Spleen (tissue), 11 donors: ENCODE data around the gene PHLDB1. TPM values are rescaled to one million over a fixed set of nuclear protein-coding genes. Genes with fewer than 3 reads are reported as not detected.

Source experiments
- DNase-seq: peaks from one replicate; pipeline ENCODE4 v3.0.0-alpha.2; 2020
- H3K27ac ChIP-seq, 8 donors: fragments of 200-600 bp; sonication (generic) in 7 of 8; 1 replicate in 4 of 8; 2 replicates in 4 of 8; pipeline versions ENCODE4 v1.5.0 to v1.8.0; 2016 to 2021; ENCODE audit warnings: inconsistent platforms in 4 of 8, mild to moderate bottlenecking in 4 of 8, moderate library complexity in 1 of 8
- H3K27me3 ChIP-seq, 7 donors: fragments of 200-600 bp; sonication (generic) in 6 of 7; replicated peaks in 1 of 7; 1 replicate in 4 of 7; 2 replicates in 3 of 7; pipeline versions ENCODE4 v1.5.0 to v1.8.0; 2016 to 2021; ENCODE audit warnings: inconsistent platforms in 3 of 7, mild to moderate bottlenecking in 1 of 7
- H3K36me3 ChIP-seq, 6 donors: fragments of 200-600 bp; sonication (generic) in 5 of 6; 1 replicate in 4 of 6; 2 replicates in 2 of 6; pipeline versions ENCODE4 v1.5.0 to v1.8.0; 2016 to 2021; ENCODE audit warnings: inconsistent platforms in 2 of 6
- H3K4me1 ChIP-seq, 6 donors: fragments of 200-600 bp; sonication (generic) in 5 of 6; 1 replicate in 3 of 6; 2 replicates in 3 of 6; pipeline versions ENCODE4 v1.5.0 to v1.8.0; 2016 to 2021; ENCODE audit warnings: inconsistent platforms in 3 of 6
- H3K4me3 ChIP-seq, 8 donors: fragments of 200-600 bp; sonication (generic) in 7 of 8; 1 replicate in 4 of 8; 2 replicates in 4 of 8; pipeline versions ENCODE4 v1.5.0 to v1.8.0; 2016 to 2021; ENCODE audit warnings: inconsistent platforms in 4 of 8, mild to moderate bottlenecking in 4 of 8, moderate library complexity in 2 of 8
- H3K9me3 ChIP-seq, 8 donors: fragments of 200-600 bp; sonication (generic) in 7 of 8; 1 replicate in 4 of 8; 2 replicates in 4 of 8; pipeline versions ENCODE4 v1.5.0 to v1.8.0; 2016 to 2021; ENCODE audit warnings: inconsistent platforms in 4 of 8
- POLR2A ChIP-seq, 3 donors: fragments of 450-650 bp; IDR thresholded peaks; one replicate each; pipeline ENCODE4 v1.5.1; 2017; ENCODE audit warnings: antibody characterized with exemption in 3 of 3, mild to moderate bottlenecking in 1 of 3
- POLR2AphosphoS5 ChIP-seq, 3 donors: sonication (generic); formaldehyde crosslinking; IDR thresholded peaks; one replicate each; pipeline ENCODE4 v1.5.1; 2017; ENCODE audit warnings: antibody characterized with exemption in 3 of 3
- WGBS, 5 donors: extraction: QIAGEN DNeasy Blood & Tissue Kit in 3 of 5; methylation state at CpG; one replicate each; pipeline versions ENCODE4 v1.1.5 to v1.1.7; 2013 to 2018; 5-methylcytosine and 5-hydroxymethylcytosine counted together
- intact Hi-C: fragments of 100-400 bp; cut with DNase I; formaldehyde crosslinking; loops from one replicate; pipeline ENCODE4 v1.15.0; 2023; ENCODE audit warnings: low total_unique reads
- polyA plus RNA-seq, 3 donors: library from polyadenylated mRNA; stranded (reverse); fragments of 200-250 nt; gene quantifications; one replicate each; pipeline ENCODE4 v1.2.1, GENCODE V29; 2013
- total RNA-seq, 7 donors: library from RNA; depleted of rRNA in 3 of 7; stranded (reverse); fragments of >200 nt in 3 of 7; fragmentation: NEBNext Ultra II Directional in 4 of 7; extraction: Animal tissue kit (Norgen Biotek cat#: 25700) in 4 of 7; gene quantifications; one replicate each; pipeline versions ENCODE4 v1.1.0 to v1.2.1, GENCODE V29; 2016 to 2021
- TF ChIP-seq, protein P1 (sequence below), 11 experiments: fragments of 200-600 bp in 7 of 11; fragments of 450-650 bp in 4 of 11; sonication (generic) in 4 of 11; IDR thresholded peaks in 8 of 11; conservative IDR thresholded peaks in 3 of 11; 1 replicate in 7 of 11; 2 replicates in 4 of 11; pipeline versions ENCODE4 v1.4.0 to v1.8.0; 2016 to 2021; ENCODE audit warnings: antibody characterized with exemption in 11 of 11, inconsistent platforms in 4 of 11, mild to moderate bottlenecking in 1 of 11
- donor health status: healthy with polysubstance abuse.
- donor health status: DM: no; HTN: no; CAD: no; lungs with moderate emphysema.
- donor health status: DM: no; HTN: no; CAD: no.
- donor health status: Bipolar disorder and iron deficiency.
- donor health status: healthy.
- donor health status: DM: no; HTN: no; CAD: no.
- donor health status: DM: yes; HTN: yes; CAD: no.

The PHLDB1 gene
- total and polyA plus RNA-seq, 10 donors: 13.0 to 162 (median 69.9) TPM

- Histone ChIP-seq H3K4me1 (peaks cover 3 to 28% (median 15%) of the 10 kb centered on the region in 6 donors), H3K27ac (no peak overlapping the region), H3K4me3 (no peak overlapping the region), H3K9me3 (no peaks in the 10 kb centered on the region), H3K36me3 (peaks cover 0 to 73% (median 17%) of the 10 kb centered on the region in 6 donors), H3K27me3 (peaks cover 0 to 17% (median 0%) of the 10 kb centered on the region in 7 donors)
- TF ChIP-seq POLR2AphosphoS5 (IDR thresholded peaks at IDR 0.05): no peak
- TF ChIP-seq, protein P1, sequence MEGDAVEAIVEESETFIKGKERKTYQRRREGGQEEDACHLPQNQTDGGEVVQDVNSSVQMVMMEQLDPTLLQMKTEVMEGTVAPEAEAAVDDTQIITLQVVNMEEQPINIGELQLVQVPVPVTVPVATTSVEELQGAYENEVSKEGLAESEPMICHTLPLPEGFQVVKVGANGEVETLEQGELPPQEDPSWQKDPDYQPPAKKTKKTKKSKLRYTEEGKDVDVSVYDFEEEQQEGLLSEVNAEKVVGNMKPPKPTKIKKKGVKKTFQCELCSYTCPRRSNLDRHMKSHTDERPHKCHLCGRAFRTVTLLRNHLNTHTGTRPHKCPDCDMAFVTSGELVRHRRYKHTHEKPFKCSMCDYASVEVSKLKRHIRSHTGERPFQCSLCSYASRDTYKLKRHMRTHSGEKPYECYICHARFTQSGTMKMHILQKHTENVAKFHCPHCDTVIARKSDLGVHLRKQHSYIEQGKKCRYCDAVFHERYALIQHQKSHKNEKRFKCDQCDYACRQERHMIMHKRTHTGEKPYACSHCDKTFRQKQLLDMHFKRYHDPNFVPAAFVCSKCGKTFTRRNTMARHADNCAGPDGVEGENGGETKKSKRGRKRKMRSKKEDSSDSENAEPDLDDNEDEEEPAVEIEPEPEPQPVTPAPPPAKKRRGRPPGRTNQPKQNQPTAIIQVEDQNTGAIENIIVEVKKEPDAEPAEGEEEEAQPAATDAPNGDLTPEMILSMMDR (IDR thresholded peaks at IDR 0.05 in 8 of 11, conservative IDR thresholded peaks at IDR 0.05 in 3 of 11): no peak
- no peak for TF ChIP-seq POLR2A (IDR thresholded peaks at IDR 0.05)
- intact Hi-C loops: no loop called here
- no peak for DNase-seq
- WGBS, 5 donors: 74 to 92% (median 85%) methylated on average over 6 to 7 of the region's 7 CpGs
Observed at GRCh38 chr11:118655486-118656190, 48.2 kb downstream of the PHLDB1 start.

- DNase-seq: no peak
- Histone ChIP-seq H3K27ac (no peak overlapping the region), H3K4me3 (no peak overlapping the region), H3K27me3 (peaks cover 0 to 17% (median 0%) of the 10 kb centered on the region in 7 donors), H3K4me1 (peaks cover 3 to 28% (median 15%) of the 10 kb centered on the region in 6 donors), H3K9me3 (no peaks in the 10 kb centered on the region), H3K36me3 (peaks cover 0 to 63% (median 11%) of the 10 kb centered on the region in 6 donors)
- no peak for TF ChIP-seq POLR2AphosphoS5 (IDR thresholded peaks at IDR 0.05)
- TF ChIP-seq, protein P1 (IDR thresholded peaks at IDR 0.05 in 8 of 11, conservative IDR thresholded peaks at IDR 0.05 in 3 of 11): no peak
- 92 to 98% (median 94%) methylated on average over 5 of the region's 5 CpGs for WGBS, 5 donors
- intact Hi-C loops: no loop called here
Observed at GRCh38 chr11:118656563-118657165, 49.2 kb downstream of the PHLDB1 start.

DNA sequence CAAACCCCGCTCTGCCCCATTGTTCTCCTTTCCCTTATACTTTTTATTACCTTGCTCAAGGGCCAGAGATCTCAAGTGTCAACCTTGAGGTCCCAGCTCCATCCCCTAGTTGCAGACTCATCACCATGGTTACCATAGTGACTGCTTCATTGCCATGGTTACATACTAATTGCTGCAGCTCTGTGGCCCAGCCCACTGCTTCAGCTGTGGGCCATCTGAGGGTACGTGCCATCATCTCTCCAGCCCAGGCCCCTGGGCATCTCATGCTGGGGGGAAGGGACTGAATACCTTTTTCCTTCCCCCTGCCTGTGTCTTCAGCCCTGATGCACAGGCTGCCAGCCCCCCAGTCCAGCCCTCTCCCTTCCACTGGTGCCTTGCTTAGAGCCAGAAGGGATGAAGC is 49.8 kb downstream of the PHLDB1 start:
- H3K36me3 ChIP-seq: peaks cover 0 to 57% (median 8%) of the 10 kb centered on the region in 6 donors
- peaks cover 3 to 28% (median 15%) of the 10 kb centered on the region in 6 donors for H3K4me1 ChIP-seq
- TF ChIP-seq, protein P1 (IDR thresholded peaks at IDR 0.05 in 8 of 11, conservative IDR thresholded peaks at IDR 0.05 in 3 of 11): no peak
- TF ChIP-seq POLR2A (IDR thresholded peaks at IDR 0.05) (no peak), POLR2AphosphoS5 (IDR thresholded peaks at IDR 0.05) (no peak)
- no peak overlapping the region for H3K4me3 ChIP-seq
- no peak overlapping the region for H3K27ac ChIP-seq
- no peak for DNase-seq
- WGBS, 5 donors: 79 to 93% (median 88%) methylated on average over 2 of the region's 2 CpGs
- H3K27me3 ChIP-seq: peaks cover 0 to 17% (median 0%) of the 10 kb centered on the region in 7 donors
- no peaks in the 10 kb centered on the region for H3K9me3 ChIP-seq
- intact Hi-C loops: no loop called here
